Neural progenitor cell (in vitro differentiated cells): ENCODE measurements around the gene ZNF516. TPM values are rescaled to one million over a fixed set of nuclear protein-coding genes. Genes with fewer than 3 reads are reported as not detected.

Experiments
- DNase-seq: peaks from one replicate; pipeline ENCODE4 v3.0.0-alpha.2; 2016; ENCODE audit warnings: low spot score
- H2AFZ ChIP-seq: fragments of 200-600 bp; sonication (generic); replicated peaks from 2 replicates; pipeline ENCODE4 v1.6.1; 2016; ENCODE audit warnings: antibody characterized with exemption
- H3F3A ChIP-seq: fragments of 200-600 bp; sonication (generic); 2 replicates; pipeline ENCODE4 v1.6.1; 2016; ENCODE audit warnings: antibody characterized with exemption, low read depth
- H3K27ac ChIP-seq: fragments of 200-600 bp; sonication (generic); 2 replicates; pipeline ENCODE4 v1.5.1; 2016; ENCODE audit warnings: mild to moderate bottlenecking
- H3K27me3 ChIP-seq: fragments of 200-600 bp; sonication (generic); 2 replicates; pipeline ENCODE4 v1.6.1; 2016; ENCODE audit warnings: mild to moderate bottlenecking, moderate library complexity
- H3K36me3 ChIP-seq: fragments of 200-600 bp; sonication (generic); 2 replicates; pipeline ENCODE4 v1.5.1; 2016
- H3K4me1 ChIP-seq: fragments of 200-600 bp; sonication (generic); 2 replicates; pipeline ENCODE4 v1.6.1; 2016; ENCODE audit warnings: mixed run types
- H3K4me2 ChIP-seq: fragments of 200-600 bp; sonication (generic); 2 replicates; pipeline ENCODE4 v1.6.1; 2016
- H3K4me3 ChIP-seq: fragments of 200-600 bp; sonication (generic); 2 replicates; pipeline ENCODE4 v1.5.1; 2016
- H3K79me2 ChIP-seq: fragments of 200-600 bp; sonication (generic); 2 replicates; pipeline ENCODE4 v1.6.1; 2016; ENCODE audit warnings: low read depth
- H3K9ac ChIP-seq: fragments of 200-600 bp; sonication (generic); 2 replicates; pipeline ENCODE4 v1.6.1; 2016
- H3K9me3 ChIP-seq: fragments of 200-600 bp; sonication (generic); 2 replicates; pipeline ENCODE4 v1.5.1; 2016; ENCODE audit warnings: low read depth
- H4K20me1 ChIP-seq: fragments of 200-600 bp; sonication (generic); 2 replicates; pipeline ENCODE4 v1.6.1; 2016; ENCODE audit warnings: low read depth
- H3K27ac Mint-ChIP-seq: 3 replicates; pipeline ENCODE4 v1.8.0; 2021; ENCODE audit warnings: mixed read lengths
- H3K27me3 Mint-ChIP-seq: 2 replicates; pipeline ENCODE4 v1.8.0; 2022; ENCODE audit warnings: low read depth, mild to moderate bottlenecking, inconsistent platforms, moderate library complexity, mixed read lengths; ENCODE audit not compliant: insufficient read depth
- H3K36me3 Mint-ChIP-seq: 3 replicates; pipeline ENCODE4 v1.8.0; 2021; ENCODE audit warnings: mixed read lengths
- H3K4me1 Mint-ChIP-seq: 3 replicates; pipeline ENCODE4 v1.8.0; 2021; ENCODE audit warnings: mixed read lengths
- H3K4me3 Mint-ChIP-seq: 3 replicates; pipeline ENCODE4 v1.8.0; 2021; ENCODE audit warnings: mild to moderate bottlenecking, moderate library complexity, mixed read lengths
- H3K9me3 Mint-ChIP-seq: 3 replicates; pipeline ENCODE4 v1.8.0; 2020; ENCODE audit warnings: mixed read lengths
- CTCF ChIP-seq: fragments of 200-600 bp; sonication (generic); IDR thresholded peaks from 2 replicates; pipeline ENCODE4 v1.5.1; 2017; ENCODE audit warnings: antibody characterized with exemption, mild to moderate bottlenecking
- EZH2 ChIP-seq: fragments of 200-600 bp; sonication (generic); IDR thresholded peaks from 2 replicates; pipeline ENCODE4 v1.6.1; 2017; ENCODE audit warnings: antibody characterized with exemption, mild to moderate bottlenecking, moderate library complexity
- EZH2phosphoT487 ChIP-seq: fragments of 200-600 bp; sonication (generic); IDR thresholded peaks from 2 replicates; pipeline ENCODE4 v1.6.1; 2017; ENCODE audit warnings: antibody characterized with exemption
- total RNA-seq: library from RNA; depleted of rRNA; stranded (reverse); fragments of >200 nt; gene quantifications from 2 replicates; pipeline ENCODE4 v1.2.3, GENCODE V29; 2015; ENCODE audit warnings: low replicate concordance

ZNF516 gene
- total RNA-seq, 1 donor from 2014 or later, result 45.5 TPM

- H3K9me3 Mint-ChIP-seq, result peaks cover 12% of the 10 kb centered on the region
Observed at GRCh38 chr18:76414936-76415621, 80.0 kb downstream of the ZNF516 start.

GRCh38 chr18:76412818-76413565 is 82.0 kb downstream of the ZNF516 start:
- Histone ChIP-seq H3K4me1 (no peaks in the 10 kb centered on the region), H3K4me2 (no peak overlapping the region), H4K20me1 (peaks cover 92% of the 10 kb centered on the region), H3K36me3 (no peaks in the 10 kb centered on the region), H3K27me3 (no peaks in the 10 kb centered on the region), H3F3A (no peaks in the 10 kb centered on the region), H3K9me3 (no peaks in the 10 kb centered on the region), H3K9ac (no peak overlapping the region), H2AFZ (no peak overlapping the region), H3K4me3 (no peak overlapping the region), H3K79me2 (peaks cover 100% of the 10 kb centered on the region), H3K27ac (no peak overlapping the region)
- Mint-ChIP-seq H3K27me3 (peaks cover 3% of the 10 kb centered on the region), H3K36me3 (peaks cover 41% of the 10 kb centered on the region), H3K4me1 (peaks cover 40% of the 10 kb centered on the region), H3K27ac (peak overlapping the region; percentile 93), H3K9me3 (peaks cover 15% of the 10 kb centered on the region), H3K4me3 (no peak overlapping the region)
- no peak for DNase-seq
- no peak for TF ChIP-seq CTCF
- no peak for TF ChIP-seq EZH2
- TF ChIP-seq EZH2phosphoT487, result no peak

More at GRCh38 chr18:76414936-76415621, 80.0 kb downstream of the ZNF516 start:
- no peak overlapping the region for H3K27ac Mint-ChIP-seq
- H3K4me2 ChIP-seq, result no peak overlapping the region
- no peaks in the 10 kb centered on the region for H3K4me1 ChIP-seq
- peaks cover 58% of the 10 kb centered on the region for H3K4me1 Mint-ChIP-seq
- H3K9me3 ChIP-seq, result no peaks in the 10 kb centered on the region
- H3K4me3 ChIP-seq, result no peak overlapping the region
- peaks cover 100% of the 10 kb centered on the region for H4K20me1 ChIP-seq
- no peaks in the 10 kb centered on the region for H3K36me3 ChIP-seq
- no peaks in the 10 kb centered on the region for H3K27me3 ChIP-seq
- no peak overlapping the region for H3K9ac ChIP-seq
- no peak for TF ChIP-seq CTCF
- no peak for TF ChIP-seq EZH2
- TF ChIP-seq EZH2phosphoT487, result no peak
- no peak overlapping the region for H3K27ac ChIP-seq
- no peak overlapping the region for H2AFZ ChIP-seq
- no peak for DNase-seq
- H3K4me3 Mint-ChIP-seq, result no peak overlapping the region
- peaks cover 3% of the 10 kb centered on the region for H3K27me3 Mint-ChIP-seq
- peaks cover 24% of the 10 kb centered on the region for H3K36me3 Mint-ChIP-seq
- peaks cover 100% of the 10 kb centered on the region for H3K79me2 ChIP-seq
- H3F3A ChIP-seq, result peaks cover 4% of the 10 kb centered on the region

- H3K27ac Mint-ChIP-seq, result no peak overlapping the region
- Histone ChIP-seq H3K36me3 (no peaks in the 10 kb centered on the region), H3F3A (no peaks in the 10 kb centered on the region), H4K20me1 (peaks cover 91% of the 10 kb centered on the region), H3K27ac (no peak overlapping the region), H3K9me3 (no peaks in the 10 kb centered on the region), H3K4me3 (no peak overlapping the region), H3K27me3 (no peaks in the 10 kb centered on the region), H2AFZ (no peak overlapping the region), H3K79me2 (peaks cover 100% of the 10 kb centered on the region), H3K4me1 (no peaks in the 10 kb centered on the region), H3K4me2 (no peak overlapping the region), H3K9ac (no peak overlapping the region)
- H3K9me3 Mint-ChIP-seq, result peaks cover 15% of the 10 kb centered on the region
- H3K4me1 Mint-ChIP-seq, result peaks cover 37% of the 10 kb centered on the region
- no peak for DNase-seq
- no peak overlapping the region for H3K4me3 Mint-ChIP-seq
- peaks cover 45% of the 10 kb centered on the region for H3K36me3 Mint-ChIP-seq
- H3K27me3 Mint-ChIP-seq, result peaks cover 3% of the 10 kb centered on the region
- TF ChIP-seq CTCF (no peak), EZH2 (no peak), EZH2phosphoT487 (no peak)
Observed at GRCh38 chr18:76412010-76412817, 82.8 kb downstream of the ZNF516 start.
